ENCODE results near the gene PDE2A. TPM values are rescaled to one million over a fixed set of nuclear protein-coding genes. Genes with fewer than 3 reads are reported as not detected.

The PDE2A gene
- total and polyA plus RNA-seq, 10 of the 15 experiments (the other 5 are each of a cell fraction or from before 2014, with no cell fraction given) = 0.06 to 0.15 (median 0.11) TPM; not detected in 6

- TF ChIP-seq, protein P1, sequence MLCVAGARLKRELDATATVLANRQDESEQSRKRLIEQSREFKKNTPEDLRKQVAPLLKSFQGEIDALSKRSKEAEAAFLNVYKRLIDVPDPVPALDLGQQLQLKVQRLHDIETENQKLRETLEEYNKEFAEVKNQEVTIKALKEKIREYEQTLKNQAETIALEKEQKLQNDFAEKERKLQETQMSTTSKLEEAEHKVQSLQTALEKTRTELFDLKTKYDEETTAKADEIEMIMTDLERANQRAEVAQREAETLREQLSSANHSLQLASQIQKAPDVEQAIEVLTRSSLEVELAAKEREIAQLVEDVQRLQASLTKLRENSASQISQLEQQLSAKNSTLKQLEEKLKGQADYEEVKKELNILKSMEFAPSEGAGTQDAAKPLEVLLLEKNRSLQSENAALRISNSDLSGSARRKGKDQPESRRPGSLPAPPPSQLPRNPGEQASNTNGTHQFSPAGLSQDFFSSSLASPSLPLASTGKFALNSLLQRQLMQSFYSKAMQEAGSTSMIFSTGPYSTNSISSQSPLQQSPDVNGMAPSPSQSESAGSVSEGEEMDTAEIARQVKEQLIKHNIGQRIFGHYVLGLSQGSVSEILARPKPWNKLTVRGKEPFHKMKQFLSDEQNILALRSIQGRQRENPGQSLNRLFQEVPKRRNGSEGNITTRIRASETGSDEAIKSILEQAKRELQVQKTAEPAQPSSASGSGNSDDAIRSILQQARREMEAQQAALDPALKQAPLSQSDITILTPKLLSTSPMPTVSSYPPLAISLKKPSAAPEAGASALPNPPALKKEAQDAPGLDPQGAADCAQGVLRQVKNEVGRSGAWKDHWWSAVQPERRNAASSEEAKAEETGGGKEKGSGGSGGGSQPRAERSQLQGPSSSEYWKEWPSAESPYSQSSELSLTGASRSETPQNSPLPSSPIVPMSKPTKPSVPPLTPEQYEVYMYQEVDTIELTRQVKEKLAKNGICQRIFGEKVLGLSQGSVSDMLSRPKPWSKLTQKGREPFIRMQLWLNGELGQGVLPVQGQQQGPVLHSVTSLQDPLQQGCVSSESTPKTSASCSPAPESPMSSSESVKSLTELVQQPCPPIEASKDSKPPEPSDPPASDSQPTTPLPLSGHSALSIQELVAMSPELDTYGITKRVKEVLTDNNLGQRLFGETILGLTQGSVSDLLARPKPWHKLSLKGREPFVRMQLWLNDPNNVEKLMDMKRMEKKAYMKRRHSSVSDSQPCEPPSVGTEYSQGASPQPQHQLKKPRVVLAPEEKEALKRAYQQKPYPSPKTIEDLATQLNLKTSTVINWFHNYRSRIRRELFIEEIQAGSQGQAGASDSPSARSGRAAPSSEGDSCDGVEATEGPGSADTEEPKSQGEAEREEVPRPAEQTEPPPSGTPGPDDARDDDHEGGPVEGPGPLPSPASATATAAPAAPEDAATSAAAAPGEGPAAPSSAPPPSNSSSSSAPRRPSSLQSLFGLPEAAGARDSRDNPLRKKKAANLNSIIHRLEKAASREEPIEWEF (IDR thresholded peaks at IDR 0.05; ENCODE audit: insufficient replicate concordance, low read depth, low read length) = no peak
- TF ChIP-seq, protein P2, sequence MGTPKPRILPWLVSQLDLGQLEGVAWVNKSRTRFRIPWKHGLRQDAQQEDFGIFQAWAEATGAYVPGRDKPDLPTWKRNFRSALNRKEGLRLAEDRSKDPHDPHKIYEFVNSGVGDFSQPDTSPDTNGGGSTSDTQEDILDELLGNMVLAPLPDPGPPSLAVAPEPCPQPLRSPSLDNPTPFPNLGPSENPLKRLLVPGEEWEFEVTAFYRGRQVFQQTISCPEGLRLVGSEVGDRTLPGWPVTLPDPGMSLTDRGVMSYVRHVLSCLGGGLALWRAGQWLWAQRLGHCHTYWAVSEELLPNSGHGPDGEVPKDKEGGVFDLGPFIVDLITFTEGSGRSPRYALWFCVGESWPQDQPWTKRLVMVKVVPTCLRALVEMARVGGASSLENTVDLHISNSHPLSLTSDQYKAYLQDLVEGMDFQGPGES (IDR thresholded peaks at IDR 0.05) = no peak
- TF ChIP-seq, protein P3, sequence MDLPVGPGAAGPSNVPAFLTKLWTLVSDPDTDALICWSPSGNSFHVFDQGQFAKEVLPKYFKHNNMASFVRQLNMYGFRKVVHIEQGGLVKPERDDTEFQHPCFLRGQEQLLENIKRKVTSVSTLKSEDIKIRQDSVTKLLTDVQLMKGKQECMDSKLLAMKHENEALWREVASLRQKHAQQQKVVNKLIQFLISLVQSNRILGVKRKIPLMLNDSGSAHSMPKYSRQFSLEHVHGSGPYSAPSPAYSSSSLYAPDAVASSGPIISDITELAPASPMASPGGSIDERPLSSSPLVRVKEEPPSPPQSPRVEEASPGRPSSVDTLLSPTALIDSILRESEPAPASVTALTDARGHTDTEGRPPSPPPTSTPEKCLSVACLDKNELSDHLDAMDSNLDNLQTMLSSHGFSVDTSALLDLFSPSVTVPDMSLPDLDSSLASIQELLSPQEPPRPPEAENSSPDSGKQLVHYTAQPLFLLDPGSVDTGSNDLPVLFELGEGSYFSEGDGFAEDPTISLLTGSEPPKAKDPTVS (IDR thresholded peaks at IDR 0.05; ENCODE audit: low read depth, low read length) = no peak
Observed at GRCh38 chr11:72623052-72623451, 51.2 kb downstream of the PDE2A start (continued).
